ENCODE results near the gene FBXL17.
A peak's percentile ranks its signal among the peaks of the same experiment; 100 is the strongest.

Gene FBXL17

DNA sequence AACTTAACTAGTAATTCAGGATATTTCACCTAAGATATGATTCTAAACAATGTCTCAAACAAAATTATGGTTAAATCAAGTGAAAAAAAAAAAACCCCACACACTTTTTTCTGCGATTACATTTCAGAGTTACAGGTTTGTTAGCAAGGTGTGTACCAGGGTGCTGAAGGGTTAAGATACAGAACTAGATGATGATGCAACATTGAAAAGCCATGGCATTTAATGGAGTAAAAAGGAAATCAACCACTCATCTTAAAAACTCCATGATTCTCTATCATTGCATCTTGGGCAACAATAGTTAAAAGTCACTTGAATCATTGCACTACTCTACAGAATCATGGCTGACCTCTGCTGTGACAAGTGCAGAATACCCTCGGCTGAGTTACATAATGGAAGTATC is 440.9 kb downstream of the FBXL17 start:
- Mint-ChIP-seq H3K36me3 (ENCODE audit: low read depth) (peaks cover 4% of the 10 kb centered on the region), H3K27me3 (no peaks in the 10 kb centered on the region), H3K27ac (no peak overlapping the region), H3K4me3 (no peak overlapping the region), H3K9me3 (no peaks in the 10 kb centered on the region), H3K4me1 (ENCODE audit: low read depth) (no peaks in the 10 kb centered on the region)
- DNase-seq, result no peak

GRCh38 chr5:107937651-107938355 is 444.1 kb downstream of the FBXL17 start:
- Mint-ChIP-seq H3K4me3 (no peak overlapping the region), H3K36me3 (ENCODE audit: low read depth) (peaks cover 3% of the 10 kb centered on the region), H3K27me3 (no peaks in the 10 kb centered on the region), H3K4me1 (ENCODE audit: low read depth) (no peaks in the 10 kb centered on the region), H3K9me3 (no peaks in the 10 kb centered on the region), H3K27ac (no peak overlapping the region)
- DNase-seq, result no peak

GRCh38 chr5:107937204-107937603 is 444.7 kb downstream of the FBXL17 start:
- Mint-ChIP-seq H3K27ac (no peak overlapping the region), H3K27me3 (no peaks in the 10 kb centered on the region), H3K4me3 (no peak overlapping the region), H3K9me3 (no peaks in the 10 kb centered on the region), H3K36me3 (ENCODE audit: low read depth) (peaks cover 3% of the 10 kb centered on the region), H3K4me1 (ENCODE audit: low read depth) (no peaks in the 10 kb centered on the region)
- DNase-seq, result no peak

- no peak overlapping the region for H3K4me3 Mint-ChIP-seq
- DNase-seq, result no peak
- peaks cover 3% of the 10 kb centered on the region for H3K36me3 Mint-ChIP-seq (ENCODE audit: low read depth)
- no peaks in the 10 kb centered on the region for H3K4me1 Mint-ChIP-seq (ENCODE audit: low read depth)
- no peaks in the 10 kb centered on the region for H3K9me3 Mint-ChIP-seq
- no peaks in the 10 kb centered on the region for H3K27me3 Mint-ChIP-seq
- H3K27ac Mint-ChIP-seq, result no peak overlapping the region
Measured at GRCh38 chr5:107936515-107936914, 445.4 kb downstream of the FBXL17 start.

- Mint-ChIP-seq H3K9me3 (no peaks in the 10 kb centered on the region), H3K36me3 (ENCODE audit: low read depth) (peaks cover 3% of the 10 kb centered on the region)
Measured at GRCh38 chr5:107935645-107936044, 446.3 kb downstream of the FBXL17 start.

GRCh38 chr5:107933326-107933725 is 448.6 kb downstream of the FBXL17 start:
- DNase-seq, result no peak
- Mint-ChIP-seq H3K4me3 (no peak overlapping the region), H3K27ac (no peak overlapping the region), H3K36me3 (ENCODE audit: low read depth) (peaks cover 3% of the 10 kb centered on the region), H3K9me3 (no peaks in the 10 kb centered on the region), H3K27me3 (no peaks in the 10 kb centered on the region), H3K4me1 (ENCODE audit: low read depth) (peaks cover 4% of the 10 kb centered on the region)

More at GRCh38 chr5:107935645-107936044, 446.3 kb downstream of the FBXL17 start:
- no peak overlapping the region for H3K27ac Mint-ChIP-seq
- H3K4me3 Mint-ChIP-seq, result no peak overlapping the region
- no peak for DNase-seq
- no peaks in the 10 kb centered on the region for H3K27me3 Mint-ChIP-seq
- H3K4me1 Mint-ChIP-seq (ENCODE audit: low read depth), result no peaks in the 10 kb centered on the region

GRCh38 chr5:107930891-107931290 is 451.0 kb downstream of the FBXL17 start:
- no peak for DNase-seq
- Mint-ChIP-seq H3K9me3 (no peaks in the 10 kb centered on the region), H3K4me1 (ENCODE audit: low read depth) (peaks cover 10% of the 10 kb centered on the region), H3K4me3 (no peak overlapping the region), H3K27ac (no peak overlapping the region), H3K36me3 (ENCODE audit: low read depth) (no peaks in the 10 kb centered on the region), H3K27me3 (no peaks in the 10 kb centered on the region)

GRCh38 chr5:107930092-107930491 is 451.8 kb downstream of the FBXL17 start:
- no peak overlapping the region for H3K4me3 Mint-ChIP-seq
- H3K4me1 Mint-ChIP-seq (ENCODE audit: low read depth), result peaks cover 17% of the 10 kb centered on the region
- H3K36me3 Mint-ChIP-seq (ENCODE audit: low read depth), result no peaks in the 10 kb centered on the region
- no peak overlapping the region for H3K27ac Mint-ChIP-seq
- H3K27me3 Mint-ChIP-seq, result no peaks in the 10 kb centered on the region
- no peak for DNase-seq
- H3K9me3 Mint-ChIP-seq, result no peaks in the 10 kb centered on the region

DNA sequence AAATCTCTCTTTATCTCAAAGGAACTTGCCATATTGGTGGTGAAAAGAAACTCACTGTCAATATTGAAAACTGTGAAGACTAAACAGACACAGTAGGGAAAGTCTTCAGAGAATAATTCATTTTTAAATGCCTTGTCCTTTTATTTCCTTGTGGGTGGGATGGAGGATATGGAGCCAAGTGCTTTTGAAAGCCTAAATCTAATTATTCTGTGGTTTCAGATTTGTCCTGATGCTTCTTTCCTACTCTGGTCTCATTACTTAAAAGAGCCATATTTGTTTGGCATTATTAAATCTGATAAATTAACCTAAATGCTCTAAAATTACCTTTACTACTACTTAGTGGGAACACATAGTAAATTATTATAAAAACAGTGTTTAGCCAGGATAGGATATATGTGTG is 452.8 kb downstream of the FBXL17 start:
- H3K9me3 Mint-ChIP-seq, result no peaks in the 10 kb centered on the region
- no peak for DNase-seq
- H3K27me3 Mint-ChIP-seq, result no peaks in the 10 kb centered on the region
- peaks cover 17% of the 10 kb centered on the region for H3K4me1 Mint-ChIP-seq (ENCODE audit: low read depth)
- H3K4me3 Mint-ChIP-seq, result no peak overlapping the region
- no peak overlapping the region for H3K27ac Mint-ChIP-seq
- H3K36me3 Mint-ChIP-seq (ENCODE audit: low read depth), result no peaks in the 10 kb centered on the region

DNA sequence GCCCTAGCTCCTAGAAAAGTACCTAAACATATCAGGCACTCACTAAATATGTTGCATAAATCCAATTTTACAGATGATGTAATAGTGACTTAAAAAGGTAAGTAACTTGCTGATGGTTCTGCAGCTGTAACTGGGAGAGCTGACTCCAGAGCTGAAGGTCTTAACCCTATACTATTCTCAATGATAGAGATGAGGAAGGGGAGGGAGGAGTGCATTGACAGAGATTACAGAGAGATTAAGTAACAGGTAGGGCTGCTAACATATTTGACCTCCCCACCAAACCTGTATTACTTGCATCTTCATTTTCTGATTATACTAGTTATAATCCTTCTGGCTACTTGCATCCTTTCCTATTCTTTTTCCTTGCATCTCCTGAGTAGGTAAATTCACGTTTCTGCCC is 455.8 kb downstream of the FBXL17 start:
- no peaks in the 10 kb centered on the region for H3K36me3 Mint-ChIP-seq (ENCODE audit: low read depth)
- H3K4me1 Mint-ChIP-seq (ENCODE audit: low read depth), result peaks cover 17% of the 10 kb centered on the region
- H3K27me3 Mint-ChIP-seq, result no peaks in the 10 kb centered on the region
- H3K4me3 Mint-ChIP-seq, result no peak overlapping the region
- no peak for DNase-seq
- H3K27ac Mint-ChIP-seq, result no peak overlapping the region
- H3K9me3 Mint-ChIP-seq, result no peaks in the 10 kb centered on the region

- no peaks in the 10 kb centered on the region for H3K27me3 Mint-ChIP-seq
- no peaks in the 10 kb centered on the region for H3K36me3 Mint-ChIP-seq (ENCODE audit: low read depth)
- no peak overlapping the region for H3K4me3 Mint-ChIP-seq
- no peak for DNase-seq
- H3K27ac Mint-ChIP-seq, result no peak overlapping the region
- no peaks in the 10 kb centered on the region for H3K9me3 Mint-ChIP-seq
- H3K4me1 Mint-ChIP-seq (ENCODE audit: low read depth), result peaks cover 18% of the 10 kb centered on the region
Measured at GRCh38 chr5:107925200-107925599, 456.7 kb downstream of the FBXL17 start.

- DNase-seq, result no peak
- Mint-ChIP-seq H3K36me3 (ENCODE audit: low read depth) (no peaks in the 10 kb centered on the region), H3K27me3 (no peaks in the 10 kb centered on the region), H3K4me1 (ENCODE audit: low read depth) (peaks cover 25% of the 10 kb centered on the region), H3K27ac (peak overlapping the region; percentile 18), H3K9me3 (no peaks in the 10 kb centered on the region), H3K4me3 (no peak overlapping the region)
Measured at GRCh38 chr5:107919969-107920368, 461.9 kb downstream of the FBXL17 start.

DNA sequence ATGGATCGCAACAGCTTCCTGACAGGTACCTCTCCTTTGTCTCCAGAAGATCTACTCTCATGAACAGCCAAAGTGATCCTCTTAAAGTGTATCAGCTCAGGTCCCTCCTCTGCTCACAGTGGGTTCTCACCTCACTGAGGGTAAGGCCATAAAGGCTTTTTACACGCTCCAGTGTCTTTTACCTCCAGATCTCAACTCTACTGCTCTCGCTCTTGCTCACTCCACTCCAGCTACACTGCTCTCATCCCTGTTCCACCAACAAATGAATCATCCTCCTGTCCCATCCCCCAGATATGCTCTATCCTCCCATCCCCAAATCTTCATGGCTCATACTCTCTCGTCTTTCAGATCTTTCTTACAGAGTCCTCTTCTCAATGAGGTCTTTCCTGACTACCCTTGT is 462.5 kb downstream of the FBXL17 start:
- peak overlapping the region; percentile 18 for H3K27ac Mint-ChIP-seq
- no peak for DNase-seq
- H3K4me3 Mint-ChIP-seq, result no peak overlapping the region
- H3K27me3 Mint-ChIP-seq, result no peaks in the 10 kb centered on the region
- H3K36me3 Mint-ChIP-seq (ENCODE audit: low read depth), result no peaks in the 10 kb centered on the region
- H3K9me3 Mint-ChIP-seq, result no peaks in the 10 kb centered on the region
- peaks cover 25% of the 10 kb centered on the region for H3K4me1 Mint-ChIP-seq (ENCODE audit: low read depth)

GRCh38 chr5:107917983-107918382 is 463.9 kb downstream of the FBXL17 start:
- DNase-seq, result no peak
- Mint-ChIP-seq H3K27me3 (no peaks in the 10 kb centered on the region), H3K36me3 (ENCODE audit: low read depth) (no peaks in the 10 kb centered on the region), H3K9me3 (no peaks in the 10 kb centered on the region), H3K27ac (no peak overlapping the region), H3K4me1 (ENCODE audit: low read depth) (peaks cover 27% of the 10 kb centered on the region), H3K4me3 (no peak overlapping the region)

DNA sequence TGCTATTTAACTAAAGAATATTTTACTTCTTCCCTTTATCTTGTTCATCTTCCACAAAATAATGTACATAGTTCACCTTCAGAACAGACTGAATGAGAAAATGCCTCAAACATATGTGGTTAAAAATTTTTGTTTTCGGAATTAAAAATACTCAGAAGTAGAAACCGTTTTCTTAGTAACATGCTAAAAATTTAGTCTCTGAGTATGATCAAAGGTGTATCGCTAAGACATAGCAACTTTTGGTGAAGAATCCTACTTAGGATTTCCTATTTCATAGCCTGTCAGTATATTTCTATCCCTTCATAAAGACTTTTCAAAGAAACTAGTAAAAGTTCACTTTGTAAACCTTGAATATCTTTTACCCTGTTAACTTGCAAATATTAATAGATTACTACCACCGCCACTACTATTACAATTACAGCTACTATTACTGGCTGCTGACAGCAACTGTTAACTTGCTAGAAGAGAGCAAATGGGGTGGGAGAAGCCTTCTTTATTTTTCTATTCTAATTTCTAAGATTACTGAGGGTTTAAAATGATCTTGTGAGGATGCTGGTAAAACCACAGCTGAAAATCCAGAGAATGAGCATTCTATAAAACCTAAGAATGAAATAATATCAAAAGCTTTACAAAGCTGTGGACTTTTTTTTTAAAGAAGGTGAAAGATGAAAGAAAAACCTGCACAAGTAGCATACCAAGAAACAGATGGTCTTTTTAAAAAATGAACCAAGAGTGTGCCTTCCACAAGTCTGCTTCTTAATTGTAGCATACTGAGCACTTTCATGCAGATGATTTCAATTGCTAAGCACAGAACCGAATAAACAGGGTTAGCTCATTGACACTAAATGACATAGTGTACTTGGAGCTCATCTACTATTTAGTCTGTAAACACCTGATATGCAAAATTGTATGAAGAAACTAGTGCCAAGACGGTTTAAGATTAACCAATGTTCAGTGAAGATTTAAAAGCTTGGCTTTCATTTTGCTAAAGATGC is 464.9 kb downstream of the FBXL17 start:
- Mint-ChIP-seq H3K4me3 (no peak overlapping the region), H3K36me3 (ENCODE audit: low read depth) (no peaks in the 10 kb centered on the region), H3K9me3 (no peaks in the 10 kb centered on the region), H3K4me1 (ENCODE audit: low read depth) (peaks cover 27% of the 10 kb centered on the region), H3K27ac (no peak overlapping the region), H3K27me3 (no peaks in the 10 kb centered on the region)
- DNase-seq, result no peak

All from activated T-cell treated with anti-CD3 and anti-CD28 coated beads, Interleukin-2, amount 50 U/mL, for 24 hours (primary cell).